Measurements from ENCODE around the gene DDX1.
A peak's percentile ranks its signal among the peaks of the same experiment; 100 is the strongest.
"Not testable (repeated sequence)": the region's sequence is repeated elsewhere in the genome, so short reads cannot be mapped to it uniquely, and the experiment has no call there.

Gene DDX1

DNA sequence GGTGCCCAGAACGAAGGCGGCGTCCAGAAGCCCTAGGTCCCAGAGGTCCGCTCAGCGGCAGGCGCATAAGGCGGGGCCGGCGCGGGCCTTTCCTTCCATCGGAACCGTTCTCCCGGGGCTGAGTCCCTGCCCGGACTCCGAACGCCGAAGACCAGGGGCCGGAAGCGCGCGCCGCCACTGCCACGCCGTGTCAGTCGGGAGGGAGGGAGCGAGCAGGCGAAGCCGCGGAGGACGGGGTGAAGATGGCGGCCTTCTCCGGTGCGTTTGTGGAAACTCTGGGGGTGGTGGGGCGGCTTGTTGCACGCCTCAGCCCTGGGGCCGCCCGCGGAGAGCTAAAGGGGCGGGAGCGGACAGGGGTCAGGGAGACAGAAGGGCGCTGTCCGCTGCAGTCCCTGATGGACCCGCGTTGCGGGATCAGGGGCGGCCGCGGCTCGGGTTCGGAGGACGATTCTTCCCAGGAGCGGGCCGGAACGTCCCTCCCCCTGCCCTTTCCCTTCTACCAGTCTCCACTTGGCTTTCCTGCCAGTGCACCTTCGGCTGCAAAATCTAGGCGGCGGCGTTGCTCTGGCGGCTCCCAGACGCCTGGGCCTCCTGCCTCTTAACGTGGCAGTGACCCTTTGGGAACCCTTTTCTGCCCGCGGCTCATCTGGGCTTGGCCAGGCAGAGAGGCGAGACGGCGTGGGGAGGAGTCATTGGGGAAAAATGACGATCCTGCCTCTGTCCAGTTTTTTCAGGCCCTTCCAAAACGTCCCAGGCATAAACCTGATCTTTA is at the start of gene DDX1:
TSS of gene DDX1 (plus strand) at position 177 of the 772 bp plus-strand sequence. CDS start at position 243, 66 bp downstream.
- DNase-seq = peak; percentile 86

DNA sequence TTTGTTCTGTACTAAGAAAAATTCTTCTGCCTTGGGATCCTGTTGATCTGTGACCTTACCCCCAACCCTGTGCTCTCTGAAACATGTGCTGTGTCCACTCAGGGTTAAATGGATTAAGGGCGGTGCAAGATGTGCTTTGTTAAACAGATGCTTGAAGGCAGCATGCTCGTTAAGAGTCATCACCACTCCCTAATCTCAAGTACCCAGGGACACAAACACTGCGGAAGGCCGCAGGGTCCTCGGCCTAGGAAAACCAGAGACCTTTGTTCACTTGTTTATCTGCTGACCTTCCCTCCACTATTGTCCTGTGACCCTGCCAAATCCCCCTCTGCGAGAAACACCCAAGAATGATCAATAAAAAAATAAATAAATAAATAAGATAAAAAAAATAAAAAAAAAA is 49.4 kb upstream of the DDX1 start:
- not testable (repeated sequence) for DNase-seq

DNA sequence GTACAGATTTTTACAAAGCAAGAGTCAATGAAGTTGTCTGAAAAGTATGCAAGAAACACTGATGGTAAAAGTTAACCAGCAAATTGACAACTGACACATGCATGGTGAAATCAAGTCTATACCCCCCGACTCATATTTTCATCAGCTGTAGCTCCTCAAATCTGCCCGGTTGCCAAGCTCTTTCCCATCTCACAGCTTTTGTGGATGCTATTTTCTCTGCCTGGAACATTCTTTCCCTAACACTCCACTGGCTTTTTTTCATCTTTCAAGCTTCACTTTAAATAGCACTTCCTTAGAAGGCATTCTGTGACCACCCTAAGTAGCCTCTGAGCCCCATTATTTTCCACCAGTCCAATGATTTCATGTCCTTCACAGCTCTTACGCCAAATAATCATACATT is 48.6 kb upstream of the DDX1 start:
- DNase-seq = no peak

DNA sequence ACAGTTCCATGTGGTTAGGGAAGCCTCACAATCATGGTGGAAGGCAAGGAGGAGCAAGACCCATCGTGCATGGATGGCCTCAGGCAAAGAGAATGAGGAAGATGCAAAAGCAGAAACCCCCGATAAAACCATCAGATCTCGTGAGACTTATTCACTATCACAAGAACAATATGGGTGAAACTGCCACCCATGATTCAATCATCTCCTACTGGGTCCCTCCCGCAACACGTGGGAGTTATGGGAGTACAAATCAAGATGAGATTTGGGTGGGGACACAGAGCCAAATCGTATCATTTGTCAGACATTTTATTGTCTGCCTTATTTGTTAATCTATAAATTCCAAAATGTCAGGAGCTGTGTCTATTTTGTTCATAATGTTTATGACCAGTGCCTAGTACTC is 48.1 kb upstream of the DDX1 start:
- no peak for DNase-seq

DNA sequence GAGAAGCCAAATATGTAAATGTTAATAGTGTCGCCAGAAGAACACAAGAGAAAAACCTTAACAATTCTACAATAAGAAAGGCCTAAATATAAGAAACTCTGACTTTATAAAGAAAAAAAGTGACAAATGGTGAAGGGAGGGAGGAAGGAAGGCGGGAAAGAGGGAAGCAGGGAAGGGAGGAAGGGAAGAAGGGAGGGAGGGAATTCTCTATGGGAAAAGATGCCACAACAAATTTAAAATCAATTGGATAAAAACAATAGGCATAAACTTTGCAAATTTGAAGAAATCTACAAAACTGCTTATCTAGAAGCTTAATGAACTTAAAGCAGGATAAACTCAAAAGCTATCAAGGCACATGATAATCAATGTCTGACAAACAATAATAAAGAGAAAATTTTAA is 47.4 kb upstream of the DDX1 start:
- no peak for DNase-seq

DNA sequence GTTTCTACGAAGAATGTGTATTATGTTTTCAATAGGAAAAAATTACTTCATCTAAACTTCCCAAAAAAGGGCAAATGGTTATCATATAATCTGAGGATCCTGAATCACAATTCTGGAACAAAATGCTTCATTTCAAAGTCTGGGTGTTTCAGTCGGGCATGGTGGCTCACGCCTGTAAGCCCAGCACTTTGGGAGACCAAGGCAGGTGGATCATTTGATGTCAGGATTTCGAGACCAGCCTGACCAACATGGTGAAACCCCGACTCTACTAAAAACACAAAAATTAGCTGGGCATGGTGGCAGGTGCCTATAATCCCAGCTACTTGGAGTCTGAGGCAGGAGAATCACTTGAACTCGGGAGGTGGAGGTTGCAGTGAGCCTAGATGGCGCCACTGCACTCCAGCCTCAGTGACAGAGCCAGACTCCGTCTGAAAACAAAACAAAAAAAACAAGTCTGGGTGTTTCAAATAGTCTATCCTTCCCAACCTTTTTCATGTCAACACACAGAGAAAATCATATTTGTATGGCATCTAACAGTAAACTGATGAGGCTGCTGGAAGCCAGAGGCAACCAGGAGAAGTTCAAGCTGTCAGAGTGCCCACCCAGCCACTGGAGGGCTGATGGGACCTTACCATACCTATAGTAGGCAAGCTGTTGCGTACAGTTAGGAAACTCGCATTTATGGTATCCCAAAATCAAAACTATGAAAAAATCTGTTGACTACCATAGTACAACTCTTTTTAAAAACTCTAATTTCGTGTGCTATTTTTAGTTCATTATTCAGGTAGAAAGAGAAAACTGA is 45.2 kb upstream of the DDX1 start:
- no peak for DNase-seq

DNA sequence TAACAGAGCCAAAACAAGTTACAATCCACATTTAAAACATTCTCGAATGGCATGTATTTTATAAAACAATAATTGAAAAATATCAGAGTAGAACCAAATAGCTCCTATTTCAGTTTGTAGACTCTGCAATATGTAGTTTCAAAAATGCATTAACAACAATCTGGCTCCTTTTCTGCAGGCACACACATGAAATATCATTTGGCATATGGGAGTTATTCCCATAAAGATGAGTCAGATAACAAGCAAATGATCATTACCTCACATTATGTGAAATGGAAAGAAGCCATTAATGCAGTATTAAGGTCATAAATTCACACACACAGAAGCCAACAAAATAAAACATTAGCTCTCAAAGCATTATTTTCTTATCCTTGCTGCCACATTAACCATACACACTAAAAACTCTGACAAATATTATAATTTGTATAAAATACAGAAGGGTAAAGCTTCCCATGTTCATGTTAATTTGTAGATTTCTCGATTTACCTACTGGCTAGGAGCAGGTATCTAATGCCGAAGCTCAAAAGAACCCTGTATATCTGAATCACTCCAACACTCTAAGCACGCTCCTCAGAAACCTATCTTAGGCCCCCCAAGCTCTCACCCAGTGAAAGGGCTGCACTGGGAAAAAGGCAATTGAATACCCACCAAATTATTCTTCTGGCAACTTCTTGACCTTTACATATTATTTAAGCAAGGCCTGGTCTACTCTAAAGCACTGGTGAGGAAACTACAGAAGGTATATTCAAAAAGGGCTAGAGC is 44.4 kb upstream of the DDX1 start:
- DNase-seq = no peak

DNA sequence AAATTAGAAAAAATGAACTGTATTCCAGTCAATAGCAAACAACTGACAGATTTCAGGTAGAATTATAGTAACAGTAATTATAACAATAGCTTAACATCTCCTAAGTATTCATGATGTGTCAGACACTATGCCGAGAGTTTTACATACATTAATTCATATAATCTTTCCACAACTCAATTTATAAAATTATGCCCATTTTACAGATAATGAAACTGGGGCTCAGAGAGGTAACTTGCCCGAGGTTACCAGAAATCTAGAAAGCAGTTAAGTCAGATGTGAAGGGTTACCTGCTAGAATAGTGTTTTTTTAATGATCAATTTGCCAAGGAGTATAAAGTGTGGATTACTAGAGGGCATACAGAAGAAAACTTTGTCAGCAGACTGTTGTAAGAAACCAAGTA is 42.7 kb upstream of the DDX1 start:
- no peak for DNase-seq

DNA sequence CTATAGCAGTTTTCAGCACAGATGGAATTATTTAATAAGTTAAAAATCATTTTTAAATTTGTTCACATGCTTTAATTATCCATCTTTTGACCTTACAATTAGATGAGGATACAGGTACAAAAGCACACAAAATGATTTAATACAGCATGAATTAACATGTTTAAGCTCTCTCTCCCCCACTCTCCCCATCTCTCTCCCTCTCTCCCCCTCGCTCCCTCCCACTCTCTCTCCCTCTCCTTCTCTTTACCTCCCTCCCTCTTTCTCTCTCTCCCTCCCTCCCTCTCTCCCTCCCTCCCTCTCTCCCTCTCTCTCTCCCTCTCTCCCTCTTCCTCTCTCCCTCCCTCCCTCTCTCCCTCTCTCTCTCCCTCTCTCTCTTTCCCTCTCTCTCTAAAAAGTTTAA is 38.1 kb upstream of the DDX1 start:
- no peak for DNase-seq

DNA sequence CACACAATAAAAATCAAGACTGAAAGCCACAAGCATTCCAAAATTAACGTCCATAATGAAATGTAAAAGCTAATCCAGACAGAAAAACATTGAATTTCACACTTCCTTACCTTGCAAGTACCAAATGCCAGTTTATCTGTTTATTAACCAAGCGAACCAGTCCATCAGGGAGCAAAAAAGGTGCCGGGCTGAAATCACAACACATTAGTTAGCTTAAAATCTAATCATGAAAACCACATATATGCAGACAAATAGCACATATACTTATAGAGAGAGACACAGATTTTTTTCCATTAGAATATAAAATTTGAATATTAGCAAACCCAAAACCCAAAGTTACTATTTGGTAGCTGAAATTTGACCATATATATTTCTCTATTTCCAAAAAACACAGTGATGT is 37.7 kb upstream of the DDX1 start:
- no peak for DNase-seq

DNA sequence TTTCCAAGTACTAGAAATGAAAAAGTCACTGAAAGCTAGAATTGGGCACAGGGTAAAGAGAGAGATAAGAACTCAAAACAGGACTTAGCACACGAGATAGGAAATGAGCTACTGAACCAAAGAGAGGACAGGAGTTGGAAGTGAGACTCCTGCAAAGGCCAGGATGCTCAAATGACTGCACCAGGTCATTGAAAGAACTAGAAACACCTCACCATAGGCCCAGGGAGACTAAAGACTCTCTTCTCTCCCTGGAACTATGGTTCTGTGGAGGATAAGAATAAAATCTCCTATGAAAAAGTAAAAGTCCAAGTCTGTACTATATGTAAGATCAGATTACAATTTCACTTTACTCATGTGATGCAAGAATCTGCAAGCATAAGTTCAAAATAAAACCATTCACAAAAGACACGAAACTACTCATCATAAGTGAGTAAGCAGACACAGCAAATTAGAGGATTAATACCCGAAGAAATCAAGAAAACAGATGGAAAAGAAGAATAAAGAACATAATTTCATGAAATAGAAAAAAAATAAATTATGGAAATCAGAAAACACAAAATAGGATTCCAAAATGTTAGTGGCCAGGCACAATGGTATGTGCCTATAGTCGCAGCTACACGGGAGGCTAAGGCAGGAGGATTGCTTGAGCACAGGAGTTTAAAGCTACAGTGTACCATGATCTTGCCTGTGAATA is 37.0 kb upstream of the DDX1 start:
- DNase-seq = no peak

DNA sequence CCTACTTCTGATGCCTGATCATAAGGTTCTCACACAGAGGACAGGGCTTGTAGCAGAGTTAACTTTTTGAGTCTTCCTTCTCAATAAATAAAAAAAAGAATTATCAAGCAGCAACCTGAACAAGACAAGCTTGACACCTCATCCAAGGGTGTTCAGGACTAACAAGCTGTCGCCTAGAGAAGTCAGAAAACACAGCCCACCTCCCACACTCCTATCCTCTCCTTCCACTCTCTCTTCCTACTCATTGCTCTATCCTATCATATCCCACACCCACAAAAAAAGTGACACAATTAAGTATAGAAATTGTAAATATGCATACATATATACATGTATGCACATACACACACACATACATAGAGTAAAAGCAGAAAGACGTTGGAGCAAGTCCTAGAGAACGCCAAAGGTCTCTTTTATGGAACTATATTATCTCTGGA is 35.9 kb upstream of the DDX1 start:
- DNase-seq = no peak

DNA sequence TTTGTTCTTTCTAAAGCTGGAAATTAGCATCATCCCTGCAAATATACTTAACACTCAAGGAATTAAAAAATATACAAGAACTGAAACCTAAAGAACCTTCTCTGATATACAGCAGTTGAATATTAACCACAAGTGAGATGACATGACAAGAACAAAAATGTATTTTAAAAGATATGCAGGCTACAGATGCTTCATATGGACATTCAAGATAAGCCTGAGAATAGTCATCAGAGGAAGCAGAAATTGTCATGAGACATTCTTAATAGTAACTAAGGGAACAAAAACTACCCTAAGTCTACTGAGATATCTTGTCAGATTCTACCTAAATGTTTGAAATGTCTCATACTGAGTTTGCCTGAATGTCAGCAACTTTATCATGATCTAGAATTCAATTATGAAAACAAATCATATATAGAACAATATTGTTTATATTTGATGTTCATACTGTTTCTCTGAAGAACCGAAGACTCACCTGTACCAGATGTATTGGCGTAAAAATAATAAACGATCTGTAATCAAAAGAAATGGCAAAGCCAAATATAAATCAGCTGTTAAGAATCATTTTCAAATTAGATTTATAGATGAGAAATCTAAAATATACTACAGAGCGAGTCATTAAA is 35.2 kb upstream of the DDX1 start:
- no peak for DNase-seq

DNA sequence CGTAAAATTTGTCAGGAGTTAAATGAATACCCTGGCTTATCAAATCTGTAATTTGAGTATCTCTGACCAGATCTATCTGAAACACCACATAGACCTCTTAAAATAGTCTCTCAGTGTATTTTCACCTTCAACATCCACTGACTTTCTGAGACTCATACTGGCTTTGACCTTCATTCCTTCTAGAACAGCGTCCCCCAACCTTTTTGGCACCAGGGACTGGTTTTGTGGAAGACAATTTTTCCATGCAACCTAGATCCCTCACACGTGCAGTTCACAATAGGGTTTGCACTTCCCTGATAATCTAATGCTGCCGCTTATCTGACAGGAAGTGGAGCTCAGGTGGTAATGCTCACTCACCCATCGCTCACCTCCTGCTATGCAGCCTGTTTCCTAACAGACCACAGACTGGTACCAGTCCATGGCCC is 33.8 kb upstream of the DDX1 start:
- no peak for DNase-seq

DNA sequence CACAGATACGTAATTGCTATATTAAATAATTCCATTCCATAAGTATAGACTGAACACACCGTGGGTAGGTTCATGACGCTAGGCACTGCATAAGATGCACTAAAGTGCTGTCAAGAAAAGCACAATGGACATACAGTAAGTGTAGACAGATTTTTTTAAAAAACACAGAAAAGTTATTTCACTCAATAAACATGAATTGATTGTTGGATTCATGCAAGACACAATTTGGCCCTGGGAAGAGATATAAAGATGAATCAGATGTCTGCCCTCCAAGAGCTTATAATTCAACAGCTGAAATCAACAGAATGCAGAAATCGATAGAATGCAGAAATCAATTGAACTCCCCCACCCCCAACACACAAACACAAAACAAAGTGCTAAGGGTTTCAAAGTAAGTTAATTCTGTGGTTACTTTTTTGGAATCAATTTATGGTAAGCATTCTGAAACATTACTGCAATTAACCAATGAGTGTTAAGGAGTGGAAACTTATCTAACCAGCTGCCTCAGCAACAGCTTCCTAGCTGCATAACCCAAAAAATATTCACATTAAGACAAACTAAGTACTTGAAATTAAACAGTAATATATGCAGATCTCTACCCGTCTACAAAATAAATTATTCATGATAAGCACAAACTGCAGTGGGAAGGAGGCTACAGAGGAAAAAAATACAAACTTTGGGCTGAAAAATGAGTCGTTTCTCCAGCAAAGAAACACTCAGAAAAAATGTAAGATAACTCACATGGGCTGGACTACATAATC is 32.1 kb upstream of the DDX1 start:
- no peak for DNase-seq

DNA sequence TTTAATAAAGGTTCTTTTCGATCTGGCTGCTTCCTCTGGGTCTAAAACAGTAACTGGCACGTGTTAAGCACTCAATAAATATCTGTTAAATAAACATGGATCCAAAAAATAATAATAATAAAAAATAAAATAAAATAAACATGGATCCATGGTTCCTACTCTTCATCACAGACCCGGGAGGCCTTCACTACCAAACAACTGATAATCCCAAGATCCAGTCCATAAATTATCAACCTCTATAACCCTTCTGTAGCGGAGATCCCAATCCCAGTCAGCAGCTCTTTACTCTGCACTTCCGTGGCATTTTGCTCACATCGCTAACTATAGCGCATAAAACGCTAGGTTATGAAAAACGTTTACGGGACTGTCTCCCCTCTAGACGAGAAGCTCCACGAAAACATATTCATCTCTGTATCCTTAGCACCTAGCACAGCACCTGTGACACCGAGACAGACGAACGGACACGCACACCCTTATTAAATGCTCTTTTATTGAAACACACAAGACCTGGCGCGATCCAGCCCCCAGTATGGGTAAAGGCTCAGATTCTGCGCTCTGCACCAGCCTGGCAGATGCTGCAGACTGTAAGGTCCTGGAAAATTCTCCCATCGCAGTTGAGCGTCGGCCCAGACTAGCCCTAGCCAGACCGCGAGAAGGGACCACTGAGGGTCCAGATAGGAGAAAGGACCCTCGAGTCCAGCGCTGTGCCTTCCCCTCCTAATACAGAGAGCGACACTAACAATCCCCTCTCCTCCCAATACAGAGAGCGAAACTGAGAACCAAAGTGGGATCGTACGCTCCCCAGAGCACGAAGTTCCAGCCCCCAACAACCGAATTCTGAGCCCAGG is 31.3 kb upstream of the DDX1 start:
- no peak for DNase-seq

DNA sequence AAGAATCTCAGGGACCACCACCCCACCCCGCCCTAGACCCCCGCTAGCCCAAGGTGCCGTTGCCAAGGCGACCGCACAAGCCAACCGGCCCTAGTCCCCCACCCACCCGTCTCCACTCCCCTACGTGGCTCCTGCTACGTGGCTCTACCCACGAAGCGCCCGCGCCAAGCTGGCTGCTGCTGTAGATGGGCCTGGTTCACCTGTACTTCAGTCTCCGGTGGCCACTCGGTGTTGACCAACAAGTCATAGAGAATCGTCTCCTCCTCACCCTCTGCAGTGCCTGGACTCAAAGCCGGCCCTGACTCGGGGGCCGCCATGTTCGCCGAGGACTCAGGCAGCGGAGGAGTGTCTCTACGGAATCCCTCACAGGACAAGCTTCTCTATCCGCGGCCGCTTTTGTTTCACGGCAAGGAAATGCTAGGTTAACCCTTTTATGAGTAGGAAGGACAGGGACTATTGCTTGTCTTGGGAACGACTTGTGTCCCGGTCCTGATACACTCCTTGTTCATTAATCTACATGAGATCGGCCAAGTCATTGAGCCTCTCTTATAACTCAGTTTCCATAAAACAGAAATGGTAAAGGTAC is 30.6 kb upstream of the DDX1 start, which contains the start of gene NBAS:
TSS of gene NBAS (minus strand) at position 347 of the 586 bp plus-strand sequence. CDS start at position 317, 30 bp downstream.
- peak; percentile 79 for DNase-seq

DNA sequence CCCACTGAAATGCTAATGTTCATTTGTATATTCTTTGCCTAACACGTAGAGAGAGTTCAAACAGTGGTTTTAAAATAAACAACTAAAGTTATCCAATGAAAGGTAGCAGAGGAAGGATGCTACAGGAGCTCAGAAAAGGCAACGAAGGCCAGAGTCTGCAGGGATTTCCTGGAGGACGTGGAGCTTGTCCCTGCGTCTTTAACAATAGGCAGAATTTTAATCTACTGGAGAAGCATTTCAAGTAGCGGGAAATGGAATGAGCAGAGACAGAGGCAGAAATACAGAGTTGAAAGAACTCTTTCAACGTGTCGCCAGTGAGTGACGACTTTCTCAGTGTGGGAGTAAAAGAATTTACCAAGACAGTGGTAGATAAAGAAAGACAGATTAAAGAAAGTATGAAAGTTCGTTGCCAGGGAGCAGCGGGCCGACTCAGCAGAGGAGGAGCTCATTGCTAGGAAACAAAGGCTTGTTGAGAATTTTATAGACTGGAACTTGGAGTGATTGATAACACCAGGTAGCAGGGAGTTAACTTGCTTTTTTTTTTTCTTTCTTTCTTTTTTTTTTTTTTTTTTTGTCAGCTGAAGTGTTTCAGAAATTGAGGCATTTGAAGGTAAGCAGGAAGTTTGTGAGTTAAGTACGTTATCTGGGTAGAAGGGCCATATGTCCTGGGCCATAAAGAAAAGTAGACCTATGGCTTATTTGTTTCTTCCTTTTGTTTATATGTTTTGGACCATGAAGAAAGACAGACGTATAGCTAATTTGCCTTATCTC is 29.9 kb upstream of the DDX1 start:
- DNase-seq = peak; percentile 21

DNA sequence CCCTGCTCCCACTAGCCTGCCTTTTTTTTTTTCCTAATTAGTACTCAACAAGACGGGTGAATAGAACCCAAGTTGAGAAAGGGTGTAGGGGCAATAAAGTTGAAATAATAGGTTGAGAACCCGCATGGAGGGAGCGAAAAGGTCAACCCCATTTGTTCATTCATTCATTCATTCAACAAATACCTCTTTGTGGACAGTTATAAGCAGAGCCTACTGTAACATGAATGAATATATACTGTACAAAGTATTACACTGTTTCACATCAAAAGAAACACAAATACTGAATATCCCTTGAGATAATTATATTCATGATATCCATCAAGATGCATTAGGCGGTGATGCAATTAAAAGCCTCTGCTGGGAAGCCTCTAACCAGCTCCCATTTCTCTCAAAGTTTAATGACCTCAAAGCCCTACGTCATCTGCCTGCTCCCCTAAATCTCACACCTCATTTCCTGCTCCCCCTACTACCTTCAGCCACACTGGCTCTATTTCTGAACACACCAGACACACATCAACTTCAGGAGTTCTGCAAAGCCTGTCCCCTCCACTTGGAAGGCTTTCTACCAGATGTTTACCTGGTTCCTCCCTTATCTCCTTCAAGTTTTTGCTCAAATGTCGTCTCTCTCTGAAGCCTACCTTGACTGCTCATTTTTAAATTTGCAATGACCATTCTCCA is 29.2 kb upstream of the DDX1 start:
- DNase-seq = no peak
